ENCODE data around the gene CXCL16.

Gene CXCL16

DNA sequence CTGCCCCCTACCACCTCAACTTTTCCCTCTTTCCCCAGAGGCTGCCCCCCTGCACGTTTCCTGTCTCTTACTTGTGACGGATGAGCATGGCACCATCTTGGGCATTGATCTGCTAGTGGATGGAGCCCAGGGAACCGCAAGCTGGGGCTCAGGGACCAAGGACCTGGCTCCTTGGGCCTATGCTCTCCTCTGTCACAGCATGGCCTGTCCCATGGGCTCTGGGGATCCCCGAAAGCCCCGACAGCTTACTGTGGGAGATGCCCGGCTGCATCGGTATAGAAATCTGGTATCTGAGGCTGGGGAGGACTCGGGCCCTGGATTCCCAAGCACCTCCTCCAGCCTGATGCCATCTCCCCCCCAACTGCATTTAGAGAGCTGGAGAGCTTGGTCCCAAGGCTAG, 1.8 kb upstream of the CXCL16 start:
- Histone ChIP-seq H3K4me2 (ENCODE audit: low read length) (no peak overlapping the region), H3K9ac (ENCODE audit: low read length) (no peak overlapping the region), H3K79me2 (ENCODE audit: control insufficient read depth, insufficient read depth, low read length) (no peaks in the 10 kb centered on the region), H3K36me3 (ENCODE audit: control insufficient read depth, insufficient read depth, low read length) (no peaks in the 10 kb centered on the region), H3K4me3 (ENCODE audit: low read length) (no peak overlapping the region), H2BK15ac (replicated peaks; ENCODE audit: low read depth) (no peak overlapping the region), H3K27me3 (ENCODE audit: insufficient read depth, low read length, poor library complexity) (peaks cover 32% of the 10 kb centered on the region), H2BK5ac (ENCODE audit: low read length) (no peak overlapping the region), H3K56ac (ENCODE audit: low read length) (no peak overlapping the region), H3K18ac (ENCODE audit: low read length) (no peak overlapping the region), H3K27ac (ENCODE audit: low read depth, low read length) (no peak overlapping the region), H4K5ac (ENCODE audit: low read length) (no peak overlapping the region), H4K8ac (ENCODE audit: low read depth, low read length) (no peak overlapping the region), H2AK5ac (ENCODE audit: low read length) (no peak overlapping the region), H3K23ac (ENCODE audit: low read length) (no peak overlapping the region), H2BK120ac (ENCODE audit: low read depth, low read length) (no peak overlapping the region), H3K4ac (ENCODE audit: low read depth, low read length) (no peak overlapping the region), H3K4me1 (ENCODE audit: control insufficient read depth, low read depth, low read length) (no peaks in the 10 kb centered on the region), H3K79me1 (ENCODE audit: low read length) (no peaks in the 10 kb centered on the region)
- WGBS (ENCODE audit: extremely low coverage, insufficient coverage, low lambda C conversion rate), result no CpG with 5 or more reads among the region's 8 CpGs
- DNase-seq, result no peak

DNA sequence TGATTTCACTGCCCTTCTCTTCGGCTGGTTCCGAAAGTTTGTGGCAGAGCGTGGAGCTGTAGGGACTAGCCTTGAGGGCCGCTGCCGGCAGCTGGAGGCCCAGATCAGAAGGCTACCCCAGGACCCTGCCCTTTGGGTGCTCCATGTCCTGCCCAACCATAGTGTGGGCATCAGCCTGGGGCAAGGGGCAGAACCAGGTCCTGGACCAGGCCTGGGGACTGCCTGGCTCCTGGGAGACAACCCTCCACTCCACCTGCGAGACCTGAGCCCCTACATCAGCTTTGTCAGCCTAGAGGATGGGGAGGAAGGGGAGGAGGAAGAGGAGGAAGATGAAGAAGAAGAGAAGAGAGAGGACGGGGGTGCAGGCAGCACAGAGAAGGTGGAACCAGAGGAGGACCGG, 856 bp upstream of the CXCL16 start:
- Histone ChIP-seq H4K5ac (ENCODE audit: low read length) (no peak overlapping the region), H3K79me2 (ENCODE audit: control insufficient read depth, insufficient read depth, low read length) (no peaks in the 10 kb centered on the region), H3K18ac (ENCODE audit: low read length) (no peak overlapping the region), H3K4me1 (ENCODE audit: control insufficient read depth, low read depth, low read length) (no peaks in the 10 kb centered on the region), H3K79me1 (ENCODE audit: low read length) (no peaks in the 10 kb centered on the region), H3K56ac (ENCODE audit: low read length) (no peak overlapping the region), H2BK120ac (ENCODE audit: low read depth, low read length) (no peak overlapping the region), H3K4me3 (ENCODE audit: low read length) (no peak overlapping the region), H3K9ac (ENCODE audit: low read length) (no peak overlapping the region), H2BK5ac (ENCODE audit: low read length) (no peak overlapping the region), H2AK5ac (ENCODE audit: low read length) (no peak overlapping the region), H3K23ac (ENCODE audit: low read length) (no peak overlapping the region), H3K36me3 (ENCODE audit: control insufficient read depth, insufficient read depth, low read length) (no peaks in the 10 kb centered on the region), H3K27ac (ENCODE audit: low read depth, low read length) (no peak overlapping the region), H3K4ac (ENCODE audit: low read depth, low read length) (no peak overlapping the region), H2BK15ac (replicated peaks; ENCODE audit: low read depth) (no peak overlapping the region), H4K8ac (ENCODE audit: low read depth, low read length) (no peak overlapping the region), H3K27me3 (ENCODE audit: insufficient read depth, low read length, poor library complexity) (peaks cover 35% of the 10 kb centered on the region), H3K4me2 (ENCODE audit: low read length) (no peak overlapping the region)
- DNase-seq, result no peak
- no CpG with 5 or more reads among the region's 8 CpGs for WGBS (ENCODE audit: extremely low coverage, insufficient coverage, low lambda C conversion rate)

DNA sequence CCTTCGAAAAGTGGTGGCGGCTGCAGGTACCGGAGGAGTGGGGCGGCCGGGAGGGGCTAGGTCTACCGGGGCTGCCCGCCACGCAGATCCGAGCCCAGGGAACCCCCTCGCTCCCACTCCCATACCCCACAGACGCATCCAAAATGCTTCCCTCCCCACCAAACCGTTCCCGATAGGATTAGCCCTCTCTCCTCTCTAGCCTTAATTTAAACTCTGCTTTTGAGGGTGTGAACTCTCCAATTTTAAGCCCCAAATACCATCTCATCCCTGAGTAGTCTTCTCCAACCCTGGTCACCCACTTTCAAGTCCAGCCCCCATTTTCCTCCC, 260 bp upstream of the CXCL16 start:
- peak overlapping the region; percentile 15 for H3K56ac ChIP-seq (ENCODE audit: low read length)
- WGBS (ENCODE audit: extremely low coverage, insufficient coverage, low lambda C conversion rate), result no CpG with 5 or more reads among the region's 13 CpGs
- no peaks in the 10 kb centered on the region for H3K79me2 ChIP-seq (ENCODE audit: control insufficient read depth, insufficient read depth, low read length)
- no peak for DNase-seq
- H3K27me3 ChIP-seq (ENCODE audit: insufficient read depth, low read length, poor library complexity), result peaks cover 35% of the 10 kb centered on the region
- H3K79me1 ChIP-seq (ENCODE audit: low read length), result no peaks in the 10 kb centered on the region
- H2BK120ac ChIP-seq (ENCODE audit: low read depth, low read length), result no peak overlapping the region
- H3K4ac ChIP-seq (ENCODE audit: low read depth, low read length), result no peak overlapping the region
- H2BK15ac ChIP-seq (replicated peaks; ENCODE audit: low read depth), result no peak overlapping the region
- H3K4me3 ChIP-seq (ENCODE audit: low read length), result no peak overlapping the region
- H2AK5ac ChIP-seq (ENCODE audit: low read length), result no peak overlapping the region
- H3K23ac ChIP-seq (ENCODE audit: low read length), result peak overlapping the region; percentile 45
- no peak overlapping the region for H2BK5ac ChIP-seq (ENCODE audit: low read length)
- no peaks in the 10 kb centered on the region for H3K36me3 ChIP-seq (ENCODE audit: control insufficient read depth, insufficient read depth, low read length)
- H3K4me1 ChIP-seq (ENCODE audit: control insufficient read depth, low read depth, low read length), result no peaks in the 10 kb centered on the region
- peak overlapping the region; percentile 54 for H3K4me2 ChIP-seq (ENCODE audit: low read length)
- no peak overlapping the region for H3K18ac ChIP-seq (ENCODE audit: low read length)
- H3K9ac ChIP-seq (ENCODE audit: low read length), result no peak overlapping the region
- no peak overlapping the region for H4K8ac ChIP-seq (ENCODE audit: low read depth, low read length)
- H3K27ac ChIP-seq (ENCODE audit: low read depth, low read length), result no peak overlapping the region
- H4K5ac ChIP-seq (ENCODE audit: low read length), result no peak overlapping the region

- no peak overlapping the region for H4K8ac ChIP-seq (ENCODE audit: low read depth, low read length)
- no peak overlapping the region for H3K23ac ChIP-seq (ENCODE audit: low read length)
- no peak overlapping the region for H3K4ac ChIP-seq (ENCODE audit: low read depth, low read length)
- no peak for DNase-seq
- H3K9ac ChIP-seq (ENCODE audit: low read length), result no peak overlapping the region
- no peaks in the 10 kb centered on the region for H3K79me1 ChIP-seq (ENCODE audit: low read length)
- H2BK5ac ChIP-seq (ENCODE audit: low read length), result no peak overlapping the region
- H2BK15ac ChIP-seq (replicated peaks; ENCODE audit: low read depth), result no peak overlapping the region
- no peaks in the 10 kb centered on the region for H3K79me2 ChIP-seq (ENCODE audit: control insufficient read depth, insufficient read depth, low read length)
- H3K36me3 ChIP-seq (ENCODE audit: control insufficient read depth, insufficient read depth, low read length), result no peaks in the 10 kb centered on the region
- peaks cover 35% of the 10 kb centered on the region for H3K27me3 ChIP-seq (ENCODE audit: insufficient read depth, low read length, poor library complexity)
- H2AK5ac ChIP-seq (ENCODE audit: low read length), result no peak overlapping the region
- H3K56ac ChIP-seq (ENCODE audit: low read length), result no peak overlapping the region
- H3K4me3 ChIP-seq (ENCODE audit: low read length), result no peak overlapping the region
- no peak overlapping the region for H2BK120ac ChIP-seq (ENCODE audit: low read depth, low read length)
- no peak overlapping the region for H3K27ac ChIP-seq (ENCODE audit: low read depth, low read length)
- no CpG with 5 or more reads among the region's 41 CpGs for WGBS (ENCODE audit: extremely low coverage, insufficient coverage, low lambda C conversion rate)
- no peak overlapping the region for H3K18ac ChIP-seq (ENCODE audit: low read length)
- peak overlapping the region; percentile 54 for H3K4me2 ChIP-seq (ENCODE audit: low read length)
- no peaks in the 10 kb centered on the region for H3K4me1 ChIP-seq (ENCODE audit: control insufficient read depth, low read depth, low read length)
- no peak overlapping the region for H4K5ac ChIP-seq (ENCODE audit: low read length)
Observed at GRCh38 chr17:4738136-4739121, 1.3 kb downstream of the CXCL16 start.

DNA sequence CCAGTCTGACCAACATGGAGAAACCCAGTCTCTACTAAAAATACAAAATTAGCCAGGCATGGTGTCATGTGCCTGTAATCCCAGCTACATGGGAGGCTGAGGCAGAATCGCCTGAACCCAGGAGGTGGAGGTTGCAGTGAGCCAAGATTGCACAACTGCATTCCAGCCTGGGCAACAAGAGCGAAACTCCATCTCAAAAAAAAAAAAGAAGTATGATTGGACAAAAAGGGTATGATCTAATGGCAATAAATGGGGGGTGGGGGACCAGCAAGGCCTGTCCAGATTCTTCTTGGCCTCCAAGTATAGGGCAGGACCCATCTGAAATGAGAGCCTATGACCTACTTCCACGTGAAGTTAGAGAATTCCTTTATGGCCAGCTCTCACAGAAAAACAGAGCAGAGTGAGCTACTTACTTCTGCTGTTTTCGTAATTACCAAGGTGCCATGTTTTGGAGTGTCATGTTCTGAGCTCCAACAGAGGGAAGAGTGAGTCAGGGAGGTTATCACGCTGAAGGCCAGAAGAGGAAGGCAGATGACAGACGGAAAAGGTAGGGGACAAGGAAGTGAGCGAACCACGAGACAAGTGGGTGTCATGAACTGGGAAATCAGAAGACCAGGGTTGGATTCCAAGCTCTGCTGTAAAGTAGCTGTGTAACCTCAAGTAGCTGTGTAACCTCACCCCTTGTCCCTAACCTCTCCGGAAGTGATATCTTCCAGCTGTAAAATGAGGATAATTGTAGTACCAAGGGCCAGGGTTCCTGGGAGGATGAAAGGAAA, 3.7 kb downstream of the CXCL16 start:
- Histone ChIP-seq H2BK5ac (ENCODE audit: low read length) (no peak overlapping the region), H3K4me2 (ENCODE audit: low read length) (no peak overlapping the region), H3K27me3 (ENCODE audit: insufficient read depth, low read length, poor library complexity) (peaks cover 32% of the 10 kb centered on the region), H3K4me1 (ENCODE audit: control insufficient read depth, low read depth, low read length) (no peaks in the 10 kb centered on the region), H2BK120ac (ENCODE audit: low read depth, low read length) (no peak overlapping the region), H3K27ac (ENCODE audit: low read depth, low read length) (no peak overlapping the region), H3K36me3 (ENCODE audit: control insufficient read depth, insufficient read depth, low read length) (no peaks in the 10 kb centered on the region), H2BK15ac (replicated peaks; ENCODE audit: low read depth) (no peak overlapping the region), H4K5ac (ENCODE audit: low read length) (no peak overlapping the region), H3K4me3 (ENCODE audit: low read length) (no peak overlapping the region), H3K18ac (ENCODE audit: low read length) (no peak overlapping the region), H4K8ac (ENCODE audit: low read depth, low read length) (no peak overlapping the region), H2AK5ac (ENCODE audit: low read length) (no peak overlapping the region), H3K23ac (ENCODE audit: low read length) (no peak overlapping the region), H3K4ac (ENCODE audit: low read depth, low read length) (no peak overlapping the region), H3K56ac (ENCODE audit: low read length) (no peak overlapping the region), H3K9ac (ENCODE audit: low read length) (no peak overlapping the region), H3K79me1 (ENCODE audit: low read length) (no peaks in the 10 kb centered on the region), H3K79me2 (ENCODE audit: control insufficient read depth, insufficient read depth, low read length) (no peaks in the 10 kb centered on the region)
- no CpG with 5 or more reads among the region's 9 CpGs for WGBS (ENCODE audit: extremely low coverage, insufficient coverage, low lambda C conversion rate)
- no peak for DNase-seq
